ENCODE results near the gene COL1A2. TPM values are rescaled to one million over a fixed set of nuclear protein-coding genes. Genes with fewer than 3 reads are reported as not detected.

Gene COL1A2
- total RNA-seq, 1 donor from 2014 or later: 169 TPM

DNA sequence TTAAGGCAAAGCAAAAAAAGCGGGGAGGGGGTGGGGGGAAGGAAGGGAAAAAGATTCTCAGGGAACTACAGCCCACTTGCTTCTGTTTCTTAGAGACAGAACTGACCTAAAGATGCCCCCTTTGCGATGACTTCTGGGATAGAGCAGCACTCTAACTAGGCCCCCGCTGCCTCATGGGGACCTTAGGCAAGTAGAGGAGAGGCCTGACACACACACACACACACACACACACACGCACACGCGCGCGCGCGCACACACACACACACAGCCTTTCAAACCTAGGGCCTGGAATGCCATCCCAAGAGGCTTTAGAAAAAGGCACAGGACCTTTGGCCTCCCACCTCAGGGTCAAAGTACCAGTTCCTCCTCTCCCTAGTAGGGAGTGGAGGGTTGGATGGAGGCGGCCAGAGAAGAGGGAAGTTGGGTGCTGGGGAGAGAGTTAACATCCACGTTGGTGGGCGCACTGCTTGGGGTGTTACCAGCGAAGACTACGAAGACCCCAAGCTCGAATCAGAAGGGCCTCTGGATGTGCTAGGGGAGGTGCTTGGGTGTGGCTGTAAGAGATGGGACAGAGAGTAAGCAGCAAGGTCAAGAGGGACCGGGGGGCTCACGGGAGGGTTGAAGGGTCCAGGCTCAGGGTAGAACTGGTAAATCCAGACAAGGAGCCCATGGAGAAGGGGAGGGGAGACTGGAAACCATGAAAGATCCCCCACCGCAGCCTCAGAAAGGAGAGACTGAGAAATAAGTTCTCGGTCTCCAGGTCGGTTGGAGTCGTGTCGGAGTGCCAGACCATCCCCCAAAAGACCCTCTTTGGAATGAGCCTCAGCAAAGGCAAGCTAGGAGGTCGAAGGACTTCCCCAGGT, 1.2 kb upstream of the COL1A2 start:
- Mint-ChIP-seq H3K27me3 (ENCODE audit: unreplicated experiment) (peaks cover 10% of the 10 kb centered on the region), H3K4me3 (ENCODE audit: unreplicated experiment) (no peak overlapping the region), H3K4me1 (ENCODE audit: unreplicated experiment) (peaks cover 9% of the 10 kb centered on the region), H3K36me3 (ENCODE audit: low read depth, unreplicated experiment) (no peaks in the 10 kb centered on the region), H3K27ac (ENCODE audit: unreplicated experiment) (no peak overlapping the region), H3K9me3 (ENCODE audit: unreplicated experiment) (no peaks in the 10 kb centered on the region)
- TF ChIP-seq, protein P1, sequence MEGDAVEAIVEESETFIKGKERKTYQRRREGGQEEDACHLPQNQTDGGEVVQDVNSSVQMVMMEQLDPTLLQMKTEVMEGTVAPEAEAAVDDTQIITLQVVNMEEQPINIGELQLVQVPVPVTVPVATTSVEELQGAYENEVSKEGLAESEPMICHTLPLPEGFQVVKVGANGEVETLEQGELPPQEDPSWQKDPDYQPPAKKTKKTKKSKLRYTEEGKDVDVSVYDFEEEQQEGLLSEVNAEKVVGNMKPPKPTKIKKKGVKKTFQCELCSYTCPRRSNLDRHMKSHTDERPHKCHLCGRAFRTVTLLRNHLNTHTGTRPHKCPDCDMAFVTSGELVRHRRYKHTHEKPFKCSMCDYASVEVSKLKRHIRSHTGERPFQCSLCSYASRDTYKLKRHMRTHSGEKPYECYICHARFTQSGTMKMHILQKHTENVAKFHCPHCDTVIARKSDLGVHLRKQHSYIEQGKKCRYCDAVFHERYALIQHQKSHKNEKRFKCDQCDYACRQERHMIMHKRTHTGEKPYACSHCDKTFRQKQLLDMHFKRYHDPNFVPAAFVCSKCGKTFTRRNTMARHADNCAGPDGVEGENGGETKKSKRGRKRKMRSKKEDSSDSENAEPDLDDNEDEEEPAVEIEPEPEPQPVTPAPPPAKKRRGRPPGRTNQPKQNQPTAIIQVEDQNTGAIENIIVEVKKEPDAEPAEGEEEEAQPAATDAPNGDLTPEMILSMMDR (IDR thresholded peaks at IDR 0.05; ENCODE audit: unreplicated experiment): no peak
- DNase-seq (ENCODE audit: low spot score): no peak

DNA sequence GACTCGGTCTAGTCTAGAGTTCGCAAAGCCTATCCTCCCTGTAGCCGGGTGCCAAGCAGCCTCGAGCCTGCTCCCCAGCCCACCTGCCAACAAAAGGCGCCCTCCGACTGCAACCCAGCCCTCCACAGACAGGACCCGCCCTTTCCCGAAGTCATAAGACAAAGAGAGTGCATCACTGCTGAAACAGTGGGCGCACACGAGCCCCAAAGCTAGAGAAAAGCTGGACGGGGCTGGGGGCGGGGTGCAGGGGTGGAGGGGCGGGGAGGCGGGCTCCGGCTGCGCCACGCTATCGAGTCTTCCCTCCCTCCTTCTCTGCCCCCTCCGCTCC, 622 bp upstream of the COL1A2 start:
- Mint-ChIP-seq H3K9me3 (ENCODE audit: unreplicated experiment) (no peaks in the 10 kb centered on the region), H3K36me3 (ENCODE audit: low read depth, unreplicated experiment) (no peaks in the 10 kb centered on the region), H3K4me3 (ENCODE audit: unreplicated experiment) (no peak overlapping the region), H3K27ac (ENCODE audit: unreplicated experiment) (no peak overlapping the region), H3K27me3 (ENCODE audit: unreplicated experiment) (peaks cover 10% of the 10 kb centered on the region), H3K4me1 (ENCODE audit: unreplicated experiment) (peaks cover 9% of the 10 kb centered on the region)
- TF ChIP-seq, protein P1 (IDR thresholded peaks at IDR 0.05; ENCODE audit: unreplicated experiment): no peak
- DNase-seq (ENCODE audit: low spot score): peak; percentile 6

DNA sequence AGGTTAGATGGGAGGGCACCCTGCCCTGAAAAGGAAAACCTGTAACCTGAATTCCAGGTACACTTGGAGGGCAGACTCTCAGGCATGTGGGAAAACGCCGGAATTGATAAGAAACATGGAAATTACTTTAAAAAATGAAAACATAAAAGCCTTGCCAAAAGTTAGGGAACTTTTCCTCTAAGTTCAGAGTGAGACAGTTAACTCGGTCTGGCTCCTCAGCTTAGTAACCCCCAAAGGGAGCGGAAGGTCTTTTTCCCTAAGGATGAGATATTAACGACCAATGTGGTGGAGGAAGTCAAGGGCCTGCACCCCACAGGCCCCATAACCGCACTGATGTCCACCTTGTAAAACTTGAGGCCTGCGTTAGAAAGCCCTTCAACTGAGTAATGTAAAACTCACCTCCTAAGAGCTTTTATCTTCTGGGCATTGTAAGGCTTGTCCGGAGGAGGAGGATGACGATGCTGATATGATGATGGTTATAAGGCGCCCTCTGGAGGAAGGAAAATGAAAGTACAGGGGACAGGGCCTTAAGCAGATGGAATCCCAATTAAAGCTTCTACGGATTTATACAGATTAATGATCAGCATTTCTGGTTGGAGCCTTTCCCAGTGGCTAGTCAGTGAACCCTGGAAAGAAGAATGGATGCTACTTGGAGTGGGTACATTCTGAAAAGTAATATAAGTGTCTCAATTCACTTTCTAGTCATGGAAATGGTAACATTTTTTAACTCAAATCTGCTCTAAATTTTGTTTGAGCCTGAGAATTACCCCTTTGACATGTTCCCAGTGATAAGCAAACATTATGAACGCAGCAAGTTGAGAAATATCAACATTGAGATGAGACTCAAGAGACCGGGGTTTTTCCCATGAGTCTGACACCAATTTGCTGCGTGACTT, 694 bp downstream of the COL1A2 start:
- Mint-ChIP-seq H3K4me1 (ENCODE audit: unreplicated experiment) (peaks cover 9% of the 10 kb centered on the region), H3K4me3 (ENCODE audit: unreplicated experiment) (peak overlapping the region; percentile 95), H3K27me3 (ENCODE audit: unreplicated experiment) (peaks cover 10% of the 10 kb centered on the region), H3K9me3 (ENCODE audit: unreplicated experiment) (no peaks in the 10 kb centered on the region), H3K36me3 (ENCODE audit: low read depth, unreplicated experiment) (no peaks in the 10 kb centered on the region), H3K27ac (ENCODE audit: unreplicated experiment) (peak overlapping the region; percentile 89)
- peak; percentile 38 for DNase-seq (ENCODE audit: low spot score)
- TF ChIP-seq, protein P1 (IDR thresholded peaks at IDR 0.05; ENCODE audit: unreplicated experiment): peak; percentile 81

DNA sequence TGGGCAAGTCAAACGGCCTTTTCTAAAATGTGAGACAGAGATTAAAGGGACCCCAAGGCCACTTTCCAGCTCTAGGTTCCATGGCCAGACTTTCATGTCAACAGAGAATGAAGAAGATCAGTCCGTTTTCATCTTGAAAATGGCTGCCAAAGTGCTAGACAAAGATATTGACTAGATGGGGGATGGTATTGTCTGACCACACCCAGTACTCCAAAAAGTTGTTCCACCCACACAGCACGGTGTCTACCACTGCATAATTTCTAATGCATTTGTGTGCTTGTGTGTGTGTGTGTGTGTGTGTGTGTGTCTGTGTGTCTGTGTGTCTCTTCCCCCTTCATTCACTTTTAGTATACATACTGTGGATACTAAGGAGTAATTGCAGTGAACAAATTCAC, 1.3 kb downstream of the COL1A2 start:
- TF ChIP-seq, protein P1 (IDR thresholded peaks at IDR 0.05; ENCODE audit: unreplicated experiment): no peak
- no peaks in the 10 kb centered on the region for H3K9me3 Mint-ChIP-seq (ENCODE audit: unreplicated experiment)
- H3K27ac Mint-ChIP-seq (ENCODE audit: unreplicated experiment): no peak overlapping the region
- no peak for DNase-seq (ENCODE audit: low spot score)
- H3K27me3 Mint-ChIP-seq (ENCODE audit: unreplicated experiment): peaks cover 10% of the 10 kb centered on the region
- no peaks in the 10 kb centered on the region for H3K36me3 Mint-ChIP-seq (ENCODE audit: low read depth, unreplicated experiment)
- peaks cover 9% of the 10 kb centered on the region for H3K4me1 Mint-ChIP-seq (ENCODE audit: unreplicated experiment)
- peak overlapping the region; percentile 95 for H3K4me3 Mint-ChIP-seq (ENCODE audit: unreplicated experiment)
